ENCODE results near the gene COQ4. TPM values are rescaled to one million over a fixed set of nuclear protein-coding genes. Genes with fewer than 3 reads are reported as not detected.
A peak's percentile ranks its signal among the peaks of the same experiment; 100 is the strongest.

The COQ4 gene
- total RNA-seq, 1 donor from 2014 or later, result 58.5 TPM

- Mint-ChIP-seq H3K36me3 (no peaks in the 10 kb centered on the region), H3K9me3 (no peaks in the 10 kb centered on the region), H3K27ac (peak overlapping the region; percentile 2), H3K27me3 (no peaks in the 10 kb centered on the region), H3K4me3 (no peak overlapping the region), H3K4me1 (ENCODE audit: unreplicated experiment) (peaks cover 12% of the 10 kb centered on the region)
- no peak for TF ChIP-seq CTCF (conservative IDR thresholded peaks at IDR 0.05)
- no peak for DNase-seq (ENCODE audit: extremely low spot score, unreplicated experiment)
These were observed 26.1 kb upstream of the COQ4 start for GRCh38 chr9:128296340-128297220.

GRCh38 chr9:128297221-128297773, 25.3 kb upstream of the COQ4 start:
- H3K27ac Mint-ChIP-seq, result peak overlapping the region; percentile 2
- TF ChIP-seq CTCF (conservative IDR thresholded peaks at IDR 0.05), result no peak
- DNase-seq (ENCODE audit: extremely low spot score, unreplicated experiment), result no peak
- no peaks in the 10 kb centered on the region for H3K27me3 Mint-ChIP-seq
- H3K4me3 Mint-ChIP-seq, result no peak overlapping the region
- no peaks in the 10 kb centered on the region for H3K36me3 Mint-ChIP-seq
- no peaks in the 10 kb centered on the region for H3K9me3 Mint-ChIP-seq
- peaks cover 12% of the 10 kb centered on the region for H3K4me1 Mint-ChIP-seq (ENCODE audit: unreplicated experiment)

- Mint-ChIP-seq H3K27ac (peak overlapping the region; percentile 89), H3K4me1 (ENCODE audit: unreplicated experiment) (peaks cover 12% of the 10 kb centered on the region), H3K27me3 (no peaks in the 10 kb centered on the region)
These were observed 23.8 kb upstream of the COQ4 start for GRCh38 chr9:128298535-128299482.

GRCh38 chr9:128304136-128304970, 18.3 kb upstream of the COQ4 start:
- Mint-ChIP-seq H3K27me3 (no peaks in the 10 kb centered on the region), H3K27ac (peak overlapping the region; percentile 37), H3K4me3 (no peak overlapping the region), H3K4me1 (ENCODE audit: unreplicated experiment) (no peaks in the 10 kb centered on the region), H3K36me3 (peaks cover 4% of the 10 kb centered on the region), H3K9me3 (no peaks in the 10 kb centered on the region)
- no peak for DNase-seq (ENCODE audit: extremely low spot score, unreplicated experiment)
- no peak for TF ChIP-seq CTCF (conservative IDR thresholded peaks at IDR 0.05)

More at GRCh38 chr9:128298535-128299482, 23.8 kb upstream of the COQ4 start:
- no peaks in the 10 kb centered on the region for H3K9me3 Mint-ChIP-seq
- no peak overlapping the region for H3K4me3 Mint-ChIP-seq
- no peak for DNase-seq (ENCODE audit: extremely low spot score, unreplicated experiment)
- H3K36me3 Mint-ChIP-seq, result no peaks in the 10 kb centered on the region
- no peak for TF ChIP-seq CTCF (conservative IDR thresholded peaks at IDR 0.05)

GRCh38 chr9:128304971-128305288, 17.7 kb upstream of the COQ4 start:
- Mint-ChIP-seq H3K27ac (peak overlapping the region; percentile 37), H3K4me3 (no peak overlapping the region), H3K36me3 (peaks cover 4% of the 10 kb centered on the region), H3K27me3 (no peaks in the 10 kb centered on the region), H3K9me3 (no peaks in the 10 kb centered on the region), H3K4me1 (ENCODE audit: unreplicated experiment) (no peaks in the 10 kb centered on the region)
- TF ChIP-seq CTCF (conservative IDR thresholded peaks at IDR 0.05), result no peak
- DNase-seq (ENCODE audit: extremely low spot score, unreplicated experiment), result no peak
